Measurements from ENCODE around the gene NACC2.

Gene NACC2

GRCh38 chr9:136091582-136092352 is 3.3 kb downstream of the NACC2 start:
- no peak for DNase-seq

- no peak for DNase-seq
Measured at GRCh38 chr9:136090768-136091581, 4.1 kb downstream of the NACC2 start.

- no peak for DNase-seq
Measured at GRCh38 chr9:136090056-136090735, 4.9 kb downstream of the NACC2 start.

GRCh38 chr9:136089697-136090045 is 5.4 kb downstream of the NACC2 start:
- DNase-seq, result no peak

- no peak for DNase-seq
Measured at GRCh38 chr9:136088939-136089696, 6.0 kb downstream of the NACC2 start.

- DNase-seq, result no peak
Measured at GRCh38 chr9:136088481-136088938, 6.6 kb downstream of the NACC2 start.

GRCh38 chr9:136087741-136088480 is 7.2 kb downstream of the NACC2 start:
- no peak for DNase-seq

GRCh38 chr9:136086951-136087740 is 7.9 kb downstream of the NACC2 start:
- no peak for DNase-seq

- no peak for DNase-seq
Measured at GRCh38 chr9:136086213-136086881, 8.7 kb downstream of the NACC2 start.

GRCh38 chr9:136085815-136086212 is 9.3 kb downstream of the NACC2 start:
- no peak for DNase-seq

GRCh38 chr9:136084063-136084944 is 10.8 kb downstream of the NACC2 start:
- DNase-seq, result no peak

- no peak for DNase-seq
Measured at GRCh38 chr9:136083558-136084062, 11.5 kb downstream of the NACC2 start.

GRCh38 chr9:136082496-136083361 is 12.4 kb downstream of the NACC2 start:
- DNase-seq, result no peak

- no peak for DNase-seq
Measured at GRCh38 chr9:136081826-136082495, 13.1 kb downstream of the NACC2 start.

- no peak for DNase-seq
Measured at GRCh38 chr9:136081113-136081825, 13.8 kb downstream of the NACC2 start.

- DNase-seq, result no peak
Measured at GRCh38 chr9:136080716-136081112, 14.4 kb downstream of the NACC2 start.

GRCh38 chr9:136079916-136080246 is 15.2 kb downstream of the NACC2 start:
- no peak for DNase-seq
